HepG2 (cell line): ENCODE results near the gene USP7. TPM values are rescaled to one million over a fixed set of nuclear protein-coding genes. Genes with fewer than 3 reads are reported as not detected.

Experiments
- CCAR2 ChIP-seq: fragments of 200-400 bp; formaldehyde crosslinking; optimal IDR thresholded peaks from 2 replicates; pipeline ENCODE3; 2018; ENCODE audit warnings: low read depth, mild to moderate bottlenecking, low read length, moderate library complexity
- IKZF4 ChIP-seq: sonication (generic); formaldehyde crosslinking; IDR thresholded peaks from 2 replicates; pipeline ENCODE4 v1.5.1; 2020; ENCODE audit warnings: borderline replicate concordance, mild to moderate bottlenecking, low read depth, missing genetic modification reagents; ENCODE audit errors: not compliant biosample characterization
- JUNB ChIP-seq: sonication (generic); formaldehyde crosslinking; IDR thresholded peaks from 2 replicates; pipeline ENCODE4 v1.8.0; 2022; ENCODE audit warnings: missing genetic modification reagents, mild to moderate bottlenecking, borderline replicate concordance
- NFKB2 ChIP-seq: sonication (generic); formaldehyde crosslinking; IDR thresholded peaks from 2 replicates; pipeline ENCODE4 v1.4.0; 2020; ENCODE audit warnings: missing genetic modification reagents, borderline replicate concordance
- SNAPC4 ChIP-seq: sonication (generic); formaldehyde crosslinking; IDR thresholded peaks from 2 replicates; pipeline ENCODE4 v1.4.0; 2020; ENCODE audit warnings: mild to moderate bottlenecking, missing genetic modification reagents
- U2AF1 ChIP-seq: fragments of 200-400 bp; formaldehyde crosslinking; optimal IDR thresholded peaks from 2 replicates; pipeline ENCODE3; 2017; ENCODE audit warnings: mild to moderate bottlenecking, low read depth, low read length
- USF2 ChIP-seq, 2 experiments: sonication (generic) in 1 of 2; formaldehyde crosslinking in 1 of 2; IDR thresholded peaks; 2 replicates each; pipeline versions ENCODE4 v1.5.1 to v1.6.1; 2011 to 2020; ENCODE audit warnings: borderline replicate concordance in 1 of 2, low read depth in 1 of 2, low read length in 1 of 2, mild to moderate bottlenecking in 1 of 2, missing genetic modification reagents in 1 of 2, moderate library complexity in 1 of 2
- ZFP36L1 ChIP-seq: sonication (generic); formaldehyde crosslinking; IDR thresholded peaks from 2 replicates; pipeline ENCODE4 v1.8.0; 2022; ENCODE audit warnings: mild to moderate bottlenecking, missing genetic modification reagents, moderate library complexity
- ZNF441 ChIP-seq: sonication (generic); formaldehyde crosslinking; IDR thresholded peaks from 2 replicates; pipeline ENCODE4 v1.7.0; 2021; ENCODE audit warnings: missing genetic modification reagents, borderline replicate concordance
- ZNF580 ChIP-seq: IDR thresholded peaks from 2 replicates; pipeline ENCODE4 v1.6.1; 2016; ENCODE audit warnings: low read depth, borderline replicate concordance
- ZNF646 ChIP-seq: sonication (generic); formaldehyde crosslinking; IDR thresholded peaks from 2 replicates; pipeline ENCODE4 v1.9.0; 2021; ENCODE audit warnings: mild to moderate bottlenecking, missing genetic modification reagents
- ZSCAN31 ChIP-seq: sonication (generic); formaldehyde crosslinking; IDR thresholded peaks from 2 replicates; pipeline ENCODE4 v1.5.0; 2020; ENCODE audit warnings: low read depth, mild to moderate bottlenecking, missing genetic modification reagents
- polyA plus RNA-seq, 8 experiments: library from polyadenylated mRNA; depleted of rRNA in 3 of 8; stranded (reverse) in 7 of 8; unstranded in 1 of 8; fragments of >200 nt; fragmentation: Illumina TruSeq in 4 of 8; extraction: Trizol in 4 of 8; gene quantifications; 2 replicates each; pipeline versions ENCODE4 v1.2.1 to v1.2.3, GENCODE V29; 2011 to 2016; ENCODE audit warnings: low read depth in 4 of 8, missing spikeins in 1 of 8, mixed read lengths in 1 of 8; ENCODE audit not compliant: insufficient read depth in 1 of 8
- total RNA-seq, 5 experiments: library from RNA; depleted of rRNA; stranded (reverse); fragments of >200 nt; fragmentation: Illumina TruSeq; extraction: Trizol; gene quantifications; 2 replicates each; pipeline ENCODE4 v1.2.3, GENCODE V29; 2016; ENCODE audit warnings: low read depth in 1 of 5

USP7 gene
- total and polyA plus RNA-seq, 2 of the 13 experiments (the other 11 are each of a cell fraction or from before 2014, with no cell fraction given) = 52.5 to 173 TPM

GRCh38 chr16:8858994-8859912, 104.5 kb downstream of the USP7 start (continued):
- TF ChIP-seq ZNF646 (CRISPR knock-in tag) = no peak
- TF ChIP-seq ZNF441 = no peak
- no peak for TF ChIP-seq USF2 (IDR thresholded peaks at IDR 0.05; ENCODE audit: low read depth, low read length)
- no peak for TF ChIP-seq USF2 (CRISPR knock-in tag; IDR thresholded peaks at IDR 0.05; ENCODE audit: borderline replicate concordance)
- no peak for TF ChIP-seq ZSCAN31 (CRISPR knock-in tag)
- TF ChIP-seq IKZF4 (CRISPR knock-in tag) = no peak
- no peak for TF ChIP-seq SNAPC4
- TF ChIP-seq JUNB (CRISPR knock-in tag) = no peak
- TF ChIP-seq U2AF1 = no peak
- TF ChIP-seq NFKB2 (CRISPR knock-in tag) = 0 out of 2 replicates have a peak, but pooled peaks have one; percentile 11
- TF ChIP-seq CCAR2 = no peak
- TF ChIP-seq ZNF580 (CRISPR knock-in tag) = no peak
- no peak for TF ChIP-seq ZFP36L1
